Testis (tissue), 3 donors: ENCODE results near the gene MINDY4. TPM values are rescaled to one million over a fixed set of nuclear protein-coding genes. Genes with fewer than 3 reads are reported as not detected.

ENCODE experiments used
- DNase-seq: peaks from one replicate; pipeline ENCODE4 v3.0.0-alpha.2; 2019
- H3K27ac ChIP-seq, 2 donors: fragments of 200-600 bp; sonication (generic); one replicate each; pipeline ENCODE4 v1.5.1; 2019
- H3K27me3 ChIP-seq: fragments of 200-600 bp; sonication (generic); one replicate; pipeline ENCODE4 v1.5.1; 2019
- H3K36me3 ChIP-seq: fragments of 200-600 bp; sonication (generic); one replicate; pipeline ENCODE4 v1.5.1; 2017; ENCODE audit warnings: low read depth; ENCODE audit errors: missing control alignments
- H3K4me1 ChIP-seq: fragments of 200-600 bp; sonication (generic); one replicate; pipeline ENCODE4 v1.5.1; 2019
- H3K4me3 ChIP-seq, 2 donors: fragments of 200-600 bp; sonication (generic); one replicate each; pipeline ENCODE4 v1.5.1; 2017 to 2019
- H3K9me3 ChIP-seq: fragments of 200-600 bp; sonication (generic); one replicate; pipeline ENCODE4 v1.5.1; 2017
- CTCF ChIP-seq, 3 experiments: fragments of 450-650 bp in 2 of 3; fragments of 200-600 bp in 1 of 3; sonication (generic) in 1 of 3; IDR thresholded peaks; one replicate each; pipeline ENCODE4 v1.5.1; 2016 to 2019; ENCODE audit warnings: antibody characterized with exemption in 3 of 3, mild to moderate bottlenecking in 2 of 3, moderate library complexity in 1 of 3
- POLR2A ChIP-seq: fragments of 450-650 bp; IDR thresholded peaks from one replicate; pipeline ENCODE4 v1.6.1; 2017; ENCODE audit warnings: antibody characterized with exemption, mild to moderate bottlenecking, moderate library complexity
- WGBS, 2 donors: methylation state at CpG; one replicate each; pipeline ENCODE4 v1.1.5; 2018; 5-methylcytosine and 5-hydroxymethylcytosine counted together
- intact Hi-C: fragments of 100-400 bp; cut with DNase I; formaldehyde crosslinking; loops from one replicate; pipeline ENCODE4 v1.15.1; 2023; ENCODE audit warnings: low total_unique reads
- polyA plus RNA-seq: library from polyadenylated mRNA; stranded (reverse); fragments of 350-450 nt; fragmentation: Illumina TruSeq; extraction: RNeasy Lipid Tissue Mini Kit (QIAGEN cat#74804); gene quantifications from one replicate; pipeline ENCODE4 v1.2.3, GENCODE V29; 2014; ENCODE audit warnings: low read depth, low replicate concordance; ENCODE audit not compliant: insufficient read depth
- total RNA-seq, 2 donors: library from RNA; depleted of rRNA; stranded (reverse); fragments of >200 nt; gene quantifications; one replicate each; pipeline ENCODE4 v1.2.3, GENCODE V29; 2016

Gene MINDY4
- total and polyA plus RNA-seq, 3 donors from 2014 or later, result 25.3 to 51.7 (median 47.6) TPM

- intact Hi-C loops, result no loop called here
- no peaks in the 10 kb centered on the region for H3K9me3 ChIP-seq
- peaks cover 49% of the 10 kb centered on the region for H3K4me1 ChIP-seq
- H3K4me3 ChIP-seq, result no peak overlapping the region
- DNase-seq, result no peak
- peak overlapping the region in 1 of 2 donors; percentile 75 for H3K27ac ChIP-seq
- H3K27me3 ChIP-seq, result no peaks in the 10 kb centered on the region
- TF ChIP-seq POLR2A, result no peak
- WGBS, 2 donors, result 70 to 71% methylated on average over 6 of the region's 6 CpGs
- no peaks in the 10 kb centered on the region for H3K36me3 ChIP-seq
Measured at GRCh38 chr7:30764030-30764975, 6.9 kb upstream of the MINDY4 start.

- H3K4me1 ChIP-seq, result peaks cover 45% of the 10 kb centered on the region
- no peaks in the 10 kb centered on the region for H3K36me3 ChIP-seq
- no peak for DNase-seq
- H3K27me3 ChIP-seq, result no peaks in the 10 kb centered on the region
- no peak overlapping the region for H3K4me3 ChIP-seq
- peak overlapping the region in 1 of 2 donors; percentile 75 for H3K27ac ChIP-seq
- intact Hi-C loops, result no loop called here
- WGBS, 2 donors, result 61 to 76% methylated on average over 2 of the region's 2 CpGs
- no peaks in the 10 kb centered on the region for H3K9me3 ChIP-seq
- TF ChIP-seq CTCF (IDR thresholded peaks at IDR 0.05) (no peak), POLR2A (no peak)
Measured at GRCh38 chr7:30765408-30765807, 5.8 kb upstream of the MINDY4 start.

- no peak for DNase-seq
- Histone ChIP-seq H3K27me3 (no peaks in the 10 kb centered on the region), H3K4me3 (peak overlapping the region; percentile 65 to 83), H3K4me1 (peaks cover 20% of the 10 kb centered on the region), H3K27ac (peak overlapping the region; percentile 49 to 80), H3K36me3 (no peaks in the 10 kb centered on the region), H3K9me3 (no peaks in the 10 kb centered on the region)
- intact Hi-C loops, result no loop called here
- 26 to 47% methylated on average over 9 of the region's 9 CpGs for WGBS, 2 donors
- TF ChIP-seq POLR2A (no peak), CTCF (IDR thresholded peaks at IDR 0.05) (no peak)
Measured at GRCh38 chr7:30770845-30771173, 408 bp upstream of the MINDY4 start.

GRCh38 chr7:30771880-30772425 is 736 bp downstream of the MINDY4 start:
- Histone ChIP-seq H3K4me3 (peak overlapping the region; percentile 65 to 83), H3K9me3 (no peaks in the 10 kb centered on the region), H3K27me3 (no peaks in the 10 kb centered on the region), H3K27ac (peak overlapping the region; percentile 49 to 80), H3K36me3 (no peaks in the 10 kb centered on the region), H3K4me1 (peaks cover 27% of the 10 kb centered on the region)
- WGBS, 2 donors, result 1 to 2% methylated on average over 14 to 15 of the region's 15 CpGs
- no peak for TF ChIP-seq CTCF (IDR thresholded peaks at IDR 0.05)
- no peak for TF ChIP-seq POLR2A
- no peak for DNase-seq
- intact Hi-C loops, result no loop called here

- Histone ChIP-seq H3K27me3 (no peaks in the 10 kb centered on the region), H3K4me3 (no peak overlapping the region), H3K4me1 (peaks cover 30% of the 10 kb centered on the region), H3K9me3 (no peaks in the 10 kb centered on the region), H3K36me3 (no peaks in the 10 kb centered on the region), H3K27ac (no peak overlapping the region)
- TF ChIP-seq CTCF (IDR thresholded peaks at IDR 0.05) (no peak), POLR2A (no peak)
- 50 to 63% methylated on average over 6 of the region's 6 CpGs for WGBS, 2 donors
- DNase-seq, result no peak
- intact Hi-C loops, result no loop called here
Measured at GRCh38 chr7:30772984-30773383, 1.8 kb downstream of the MINDY4 start.
